Measurements from ENCODE around the gene ADIG. TPM values are rescaled to one million over a fixed set of nuclear protein-coding genes. Genes with fewer than 3 reads are reported as not detected.
A peak's percentile ranks its signal among the peaks of the same experiment; 100 is the strongest.

The ADIG gene
- total and polyA plus RNA-seq, 2 of the 8 experiments (the other 6 are each of a cell fraction or from before 2014, with no cell fraction given): not detected

GRCh38 chr20:38633577-38634093 lies 52.6 kb downstream of the ADIG start (continued):
- TF ChIP-seq, protein P1, sequence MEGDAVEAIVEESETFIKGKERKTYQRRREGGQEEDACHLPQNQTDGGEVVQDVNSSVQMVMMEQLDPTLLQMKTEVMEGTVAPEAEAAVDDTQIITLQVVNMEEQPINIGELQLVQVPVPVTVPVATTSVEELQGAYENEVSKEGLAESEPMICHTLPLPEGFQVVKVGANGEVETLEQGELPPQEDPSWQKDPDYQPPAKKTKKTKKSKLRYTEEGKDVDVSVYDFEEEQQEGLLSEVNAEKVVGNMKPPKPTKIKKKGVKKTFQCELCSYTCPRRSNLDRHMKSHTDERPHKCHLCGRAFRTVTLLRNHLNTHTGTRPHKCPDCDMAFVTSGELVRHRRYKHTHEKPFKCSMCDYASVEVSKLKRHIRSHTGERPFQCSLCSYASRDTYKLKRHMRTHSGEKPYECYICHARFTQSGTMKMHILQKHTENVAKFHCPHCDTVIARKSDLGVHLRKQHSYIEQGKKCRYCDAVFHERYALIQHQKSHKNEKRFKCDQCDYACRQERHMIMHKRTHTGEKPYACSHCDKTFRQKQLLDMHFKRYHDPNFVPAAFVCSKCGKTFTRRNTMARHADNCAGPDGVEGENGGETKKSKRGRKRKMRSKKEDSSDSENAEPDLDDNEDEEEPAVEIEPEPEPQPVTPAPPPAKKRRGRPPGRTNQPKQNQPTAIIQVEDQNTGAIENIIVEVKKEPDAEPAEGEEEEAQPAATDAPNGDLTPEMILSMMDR (IDR thresholded peaks at IDR 0.05; ENCODE audit: control extremely low read depth in 1 of 3, insufficient read depth in 1 of 3, low read depth in 1 of 3, low read length in 3 of 3): peak; percentile 75 to 97 (median 86)
- no peak for TF ChIP-seq SIN3A (conservative IDR thresholded peaks at IDR 0.05 in 1 of 2, IDR thresholded peaks at IDR 0.05 in 1 of 2; ENCODE audit: low read depth in 1 of 2, low read length in 2 of 2)
- TF ChIP-seq KDM1A (IDR thresholded peaks at IDR 0.05; ENCODE audit: borderline replicate concordance, low read length): peak; percentile 94
